ENCODE measurements around the gene MSANTD3.

GRCh38 chr9:100459963-100460362 lies 33.0 kb downstream of the MSANTD3 start:
- TF ChIP-seq, protein P1, sequence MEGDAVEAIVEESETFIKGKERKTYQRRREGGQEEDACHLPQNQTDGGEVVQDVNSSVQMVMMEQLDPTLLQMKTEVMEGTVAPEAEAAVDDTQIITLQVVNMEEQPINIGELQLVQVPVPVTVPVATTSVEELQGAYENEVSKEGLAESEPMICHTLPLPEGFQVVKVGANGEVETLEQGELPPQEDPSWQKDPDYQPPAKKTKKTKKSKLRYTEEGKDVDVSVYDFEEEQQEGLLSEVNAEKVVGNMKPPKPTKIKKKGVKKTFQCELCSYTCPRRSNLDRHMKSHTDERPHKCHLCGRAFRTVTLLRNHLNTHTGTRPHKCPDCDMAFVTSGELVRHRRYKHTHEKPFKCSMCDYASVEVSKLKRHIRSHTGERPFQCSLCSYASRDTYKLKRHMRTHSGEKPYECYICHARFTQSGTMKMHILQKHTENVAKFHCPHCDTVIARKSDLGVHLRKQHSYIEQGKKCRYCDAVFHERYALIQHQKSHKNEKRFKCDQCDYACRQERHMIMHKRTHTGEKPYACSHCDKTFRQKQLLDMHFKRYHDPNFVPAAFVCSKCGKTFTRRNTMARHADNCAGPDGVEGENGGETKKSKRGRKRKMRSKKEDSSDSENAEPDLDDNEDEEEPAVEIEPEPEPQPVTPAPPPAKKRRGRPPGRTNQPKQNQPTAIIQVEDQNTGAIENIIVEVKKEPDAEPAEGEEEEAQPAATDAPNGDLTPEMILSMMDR (IDR thresholded peaks at IDR 0.05), result no peak
- TF ChIP-seq ZFX (IDR thresholded peaks at IDR 0.05; ENCODE audit: borderline replicate concordance), result no peak
